GM21447 (cell line): ENCODE measurements around the gene NTM.

Experiments
- ATAC-seq: cut with Tn5 transposase; IDR thresholded peaks from one replicate; pipeline ENCODE4 v1.9.1; 2021; ENCODE audit not compliant: unreplicated experiment

The NTM gene

GRCh38 chr11:131460931-131461330 is 90.5 kb downstream of the NTM start:
- ATAC-seq = no peak

GRCh38 chr11:131462622-131463021 is 92.2 kb downstream of the NTM start:
- ATAC-seq = no peak

- ATAC-seq = no peak
These were observed 92.7 kb downstream of the NTM start for GRCh38 chr11:131463162-131463561.

- no peak for ATAC-seq
These were observed 93.4 kb downstream of the NTM start for GRCh38 chr11:131463649-131464425.

- no peak for ATAC-seq
These were observed 94.0 kb downstream of the NTM start for GRCh38 chr11:131464461-131464860.

- ATAC-seq = no peak
These were observed 94.6 kb downstream of the NTM start for GRCh38 chr11:131465039-131465438.

GRCh38 chr11:131465746-131466145 is 95.3 kb downstream of the NTM start:
- ATAC-seq = no peak

GRCh38 chr11:131467645-131468394 is 97.4 kb downstream of the NTM start:
- no peak for ATAC-seq

- ATAC-seq = no peak
These were observed 98.2 kb downstream of the NTM start for GRCh38 chr11:131468565-131468964.

- ATAC-seq = no peak
These were observed 100.0 kb downstream of the NTM start for GRCh38 chr11:131470216-131470925.

- no peak for ATAC-seq
These were observed 101.6 kb downstream of the NTM start for GRCh38 chr11:131471976-131472375.

GRCh38 chr11:131474947-131475346 is 104.5 kb downstream of the NTM start:
- ATAC-seq = no peak

GRCh38 chr11:131476266-131476665 is 105.9 kb downstream of the NTM start:
- no peak for ATAC-seq

GRCh38 chr11:131478341-131478740 is 107.9 kb downstream of the NTM start:
- no peak for ATAC-seq

- ATAC-seq = no peak
These were observed 110.9 kb downstream of the NTM start for GRCh38 chr11:131481303-131481702.

GRCh38 chr11:131481971-131482370 is 111.6 kb downstream of the NTM start:
- no peak for ATAC-seq

GRCh38 chr11:131483453-131483852 is 113.0 kb downstream of the NTM start:
- ATAC-seq = no peak

GRCh38 chr11:131483877-131484276 is 113.5 kb downstream of the NTM start:
- no peak for ATAC-seq

- no peak for ATAC-seq
These were observed 115.7 kb downstream of the NTM start for GRCh38 chr11:131486100-131486499.

GRCh38 chr11:131486937-131487635 is 116.7 kb downstream of the NTM start:
- ATAC-seq = no peak

GRCh38 chr11:131488238-131488637 is 117.8 kb downstream of the NTM start:
- no peak for ATAC-seq
